ENCODE measurements around the gene BTBD16. TPM values are rescaled to one million over a fixed set of nuclear protein-coding genes. Genes with fewer than 3 reads are reported as not detected.

Gene BTBD16
- total RNA-seq, 5 donors from 2014 or later (not counting 1 experiment from before 2014, with no cell fraction given): not detected

- H3K9me3 Mint-ChIP-seq: no peaks in the 10 kb centered on the region
- no peaks in the 10 kb centered on the region for H3K4me1 Mint-ChIP-seq
- Histone ChIP-seq H3K9me3 (no peaks in the 10 kb centered on the region), H3K27ac (ENCODE audit: low read length) (no peak overlapping the region), H3K36me3 (ENCODE audit: control insufficient read depth in 2 of 2, extremely low read depth in 1 of 2, insufficient read depth in 1 of 2, low read length in 1 of 2) (no peaks in the 10 kb centered on the region), H3K4me3 (ENCODE audit: control insufficient read depth in 1 of 2, extremely low read depth in 1 of 2, low read length in 1 of 2) (no peak overlapping the region), H3K4me1 (ENCODE audit: control insufficient read depth in 1 of 2, extremely low read depth in 1 of 2, insufficient read depth in 2 of 2, low read length in 2 of 2) (no peaks in the 10 kb centered on the region), H3K27me3 (replicated peaks in 1 of 2; ENCODE audit: control insufficient read depth in 2 of 2, extremely low read depth in 1 of 2, insufficient read depth in 2 of 2, low read length in 1 of 2) (peaks cover 0 to 7% of the 10 kb centered on the region in 2 experiments)
- H3K36me3 Mint-ChIP-seq: no peaks in the 10 kb centered on the region
- H3K27me3 Mint-ChIP-seq: no peaks in the 10 kb centered on the region
- ChIA-PET POLR2A (no interaction called here), CTCF (no interaction called here)
- no peak overlapping the region for H3K4me3 Mint-ChIP-seq
- DNase-seq: no peak
- 84% methylated on average over 8 of the region's 10 CpGs for WGBS (ENCODE audit: insufficient coverage)
- H3K27ac Mint-ChIP-seq: no peak overlapping the region
- ATAC-seq (replicated peaks in 1 of 4): no peak
Observed at GRCh38 chr10:122239578-122240257, 31.4 kb upstream of the BTBD16 start.

DNA sequence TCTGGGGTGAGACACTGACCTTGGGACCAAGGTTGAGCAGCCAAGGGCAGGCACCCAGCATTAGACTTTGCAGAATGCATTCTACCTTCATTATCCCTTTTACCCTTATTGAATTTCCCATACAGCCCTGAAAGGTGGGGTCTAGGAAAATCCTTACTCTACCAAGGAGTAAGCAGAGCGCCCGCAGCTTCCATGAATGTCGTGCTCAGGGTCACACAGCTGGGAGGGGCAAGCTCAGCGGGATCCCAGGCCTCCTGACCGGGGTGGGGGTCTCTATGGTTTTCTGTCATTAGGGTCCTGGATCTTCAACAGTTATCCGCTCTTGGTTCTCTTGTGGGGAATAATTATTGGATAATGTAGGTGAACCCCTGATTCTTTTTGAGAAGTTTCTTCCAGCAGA is 30.7 kb upstream of the BTBD16 start:
- ATAC-seq (replicated peaks in 1 of 4) (no peak), DNase-seq (no peak)
- WGBS (ENCODE audit: insufficient coverage): no CpG with 5 or more reads among the region's 6 CpGs
- ChIA-PET POLR2A (no interaction called here), CTCF (no interaction called here)
- Histone ChIP-seq H3K27ac (ENCODE audit: low read length) (no peak overlapping the region), H3K9me3 (no peaks in the 10 kb centered on the region), H3K36me3 (ENCODE audit: control insufficient read depth in 2 of 2, extremely low read depth in 1 of 2, insufficient read depth in 1 of 2, low read length in 1 of 2) (no peaks in the 10 kb centered on the region), H3K4me1 (ENCODE audit: control insufficient read depth in 1 of 2, extremely low read depth in 1 of 2, insufficient read depth in 2 of 2, low read length in 2 of 2) (no peaks in the 10 kb centered on the region), H3K27me3 (replicated peaks in 1 of 2; ENCODE audit: control insufficient read depth in 2 of 2, extremely low read depth in 1 of 2, insufficient read depth in 2 of 2, low read length in 1 of 2) (peaks cover 0 to 7% of the 10 kb centered on the region in 2 experiments), H3K4me3 (ENCODE audit: control insufficient read depth in 1 of 2, extremely low read depth in 1 of 2, low read length in 1 of 2) (no peak overlapping the region)
- Mint-ChIP-seq H3K36me3 (no peaks in the 10 kb centered on the region), H3K4me3 (no peak overlapping the region), H3K27ac (no peak overlapping the region), H3K27me3 (no peaks in the 10 kb centered on the region), H3K9me3 (no peaks in the 10 kb centered on the region), H3K4me1 (no peaks in the 10 kb centered on the region)

- H3K27me3 ChIP-seq (replicated peaks in 1 of 2; ENCODE audit: control insufficient read depth in 2 of 2, extremely low read depth in 1 of 2, insufficient read depth in 2 of 2, low read length in 1 of 2): peaks cover 0 to 7% of the 10 kb centered on the region in 2 experiments
- Mint-ChIP-seq H3K4me3 (no peak overlapping the region), H3K4me1 (no peaks in the 10 kb centered on the region), H3K27me3 (peaks cover 0 to 7% of the 10 kb centered on the region in 2 donors), H3K27ac (no peak overlapping the region), H3K9me3 (no peaks in the 10 kb centered on the region), H3K36me3 (no peaks in the 10 kb centered on the region)
- 81% methylated on average over 6 of the region's 8 CpGs for WGBS (ENCODE audit: insufficient coverage)
- ChIA-PET CTCF (no interaction called here), POLR2A (no interaction called here)
- no peaks in the 10 kb centered on the region for H3K4me1 ChIP-seq (ENCODE audit: control insufficient read depth in 1 of 2, extremely low read depth in 1 of 2, insufficient read depth in 2 of 2, low read length in 2 of 2)
- no peak overlapping the region for H3K27ac ChIP-seq (ENCODE audit: low read length)
- no peaks in the 10 kb centered on the region for H3K9me3 ChIP-seq
- H3K36me3 ChIP-seq (ENCODE audit: control insufficient read depth in 2 of 2, extremely low read depth in 1 of 2, insufficient read depth in 1 of 2, low read length in 1 of 2): no peaks in the 10 kb centered on the region
- ATAC-seq (replicated peaks in 1 of 4) (no peak), DNase-seq (no peak)
- H3K4me3 ChIP-seq (ENCODE audit: control insufficient read depth in 1 of 2, extremely low read depth in 1 of 2, low read length in 1 of 2): no peak overlapping the region
Observed at GRCh38 chr10:122241836-122242235, 29.3 kb upstream of the BTBD16 start.

DNA sequence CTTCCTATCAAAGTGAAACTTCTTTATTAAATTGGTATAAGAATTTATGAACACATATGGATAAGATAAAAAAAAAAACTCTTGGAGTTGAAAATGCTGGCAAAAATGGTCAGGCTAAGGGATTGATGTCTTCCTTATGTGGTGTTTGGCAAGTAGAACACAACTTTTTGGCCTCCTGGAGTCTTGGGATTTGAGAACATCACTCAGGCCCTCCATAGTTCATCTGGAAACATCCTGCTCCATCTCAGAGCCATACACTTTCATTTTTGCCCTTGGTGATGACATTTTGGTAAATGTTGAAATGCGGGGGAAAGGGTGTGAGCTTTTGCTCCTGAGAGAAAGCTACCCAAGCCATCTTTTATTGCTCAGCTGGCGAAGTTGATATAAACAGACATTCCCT is 27.5 kb upstream of the BTBD16 start:
- Mint-ChIP-seq H3K27ac (no peak overlapping the region), H3K9me3 (no peaks in the 10 kb centered on the region), H3K4me1 (no peaks in the 10 kb centered on the region), H3K36me3 (no peaks in the 10 kb centered on the region), H3K27me3 (peaks cover 4 to 14% of the 10 kb centered on the region in 2 donors), H3K4me3 (no peak overlapping the region)
- Histone ChIP-seq H3K27ac (ENCODE audit: low read length) (no peak overlapping the region), H3K4me1 (ENCODE audit: control insufficient read depth in 1 of 2, extremely low read depth in 1 of 2, insufficient read depth in 2 of 2, low read length in 2 of 2) (no peaks in the 10 kb centered on the region), H3K36me3 (ENCODE audit: control insufficient read depth in 2 of 2, extremely low read depth in 1 of 2, insufficient read depth in 1 of 2, low read length in 1 of 2) (no peaks in the 10 kb centered on the region), H3K4me3 (ENCODE audit: control insufficient read depth in 1 of 2, extremely low read depth in 1 of 2, low read length in 1 of 2) (no peak overlapping the region), H3K27me3 (replicated peaks in 1 of 2; ENCODE audit: control insufficient read depth in 2 of 2, extremely low read depth in 1 of 2, insufficient read depth in 2 of 2, low read length in 1 of 2) (peaks cover 0 to 12% of the 10 kb centered on the region in 2 experiments), H3K9me3 (no peaks in the 10 kb centered on the region)
- DNase-seq: no peak
- CTCF ChIA-PET: no interaction called here
- POLR2A ChIA-PET: no interaction called here
- no CpG with 5 or more reads among the region's 2 CpGs for WGBS (ENCODE audit: insufficient coverage)
- no peak for ATAC-seq (replicated peaks in 1 of 4)

DNA sequence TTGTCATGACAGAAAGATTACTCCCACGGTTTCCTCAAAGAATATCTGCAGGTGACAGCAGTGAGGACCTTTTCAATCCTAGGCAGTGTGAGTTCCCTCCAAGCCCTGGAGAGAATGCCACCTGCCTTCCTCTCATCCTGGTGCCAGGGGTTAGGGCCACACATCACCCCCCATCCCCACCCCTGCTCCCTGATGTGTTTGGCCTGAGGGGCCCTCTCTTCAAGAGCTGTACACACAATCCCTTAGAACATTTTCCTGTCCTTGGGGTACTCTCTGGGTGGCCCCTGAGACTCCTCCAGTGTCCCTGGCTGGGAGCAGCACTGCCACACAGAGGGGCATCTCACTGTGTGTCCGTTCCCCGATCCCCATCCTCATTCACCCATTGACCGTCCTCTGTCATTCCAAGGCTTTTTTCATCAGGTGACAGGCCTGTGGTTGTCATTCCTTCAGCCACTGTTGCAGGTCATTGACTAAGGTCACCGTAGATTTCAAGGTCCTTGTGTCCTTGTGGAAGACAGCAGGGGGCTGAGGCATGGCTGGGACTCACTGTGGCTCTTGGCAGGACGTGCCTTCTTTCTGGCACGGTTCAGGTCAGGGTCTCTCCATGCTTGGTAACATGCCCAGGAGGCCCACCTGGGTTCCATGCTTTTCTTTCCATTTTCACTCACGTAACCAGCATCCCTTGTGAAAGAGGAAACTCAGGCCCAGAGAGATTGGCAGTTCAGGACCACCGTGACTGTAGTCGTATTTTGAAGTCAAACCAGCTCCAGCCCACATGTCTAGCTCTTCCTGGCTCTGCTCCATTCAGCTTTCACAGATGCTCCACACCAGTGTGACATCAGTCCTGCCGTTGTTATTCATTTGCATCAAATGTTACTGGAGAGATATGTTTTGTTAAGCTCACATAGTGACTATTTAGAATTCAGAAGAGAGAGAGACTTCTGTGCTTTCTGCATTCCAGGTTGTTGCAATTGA is 26.8 kb upstream of the BTBD16 start:
- H3K4me1 Mint-ChIP-seq: no peaks in the 10 kb centered on the region
- H3K4me3 Mint-ChIP-seq: no peak overlapping the region
- H3K4me3 ChIP-seq (ENCODE audit: control insufficient read depth in 1 of 2, extremely low read depth in 1 of 2, low read length in 1 of 2): no peak overlapping the region
- H3K27ac Mint-ChIP-seq: no peak overlapping the region
- ChIA-PET POLR2A (no interaction called here), CTCF (no interaction called here)
- ATAC-seq (replicated peaks in 1 of 4) (no peak), DNase-seq (no peak)
- H3K27me3 ChIP-seq (replicated peaks in 1 of 2; ENCODE audit: control insufficient read depth in 2 of 2, extremely low read depth in 1 of 2, insufficient read depth in 2 of 2, low read length in 1 of 2): peaks cover 0 to 18% of the 10 kb centered on the region in 2 experiments
- H3K36me3 Mint-ChIP-seq: no peaks in the 10 kb centered on the region
- H3K27ac ChIP-seq (ENCODE audit: low read length): no peak overlapping the region
- H3K27me3 Mint-ChIP-seq: peaks cover 4 to 18% of the 10 kb centered on the region in 2 donors
- 80% methylated on average over 9 of the region's 11 CpGs for WGBS (ENCODE audit: insufficient coverage)
- H3K36me3 ChIP-seq (ENCODE audit: control insufficient read depth in 2 of 2, extremely low read depth in 1 of 2, insufficient read depth in 1 of 2, low read length in 1 of 2): no peaks in the 10 kb centered on the region
- no peaks in the 10 kb centered on the region for H3K9me3 Mint-ChIP-seq
- H3K4me1 ChIP-seq (ENCODE audit: control insufficient read depth in 1 of 2, extremely low read depth in 1 of 2, insufficient read depth in 2 of 2, low read length in 2 of 2): no peaks in the 10 kb centered on the region
- H3K9me3 ChIP-seq: no peaks in the 10 kb centered on the region

DNA sequence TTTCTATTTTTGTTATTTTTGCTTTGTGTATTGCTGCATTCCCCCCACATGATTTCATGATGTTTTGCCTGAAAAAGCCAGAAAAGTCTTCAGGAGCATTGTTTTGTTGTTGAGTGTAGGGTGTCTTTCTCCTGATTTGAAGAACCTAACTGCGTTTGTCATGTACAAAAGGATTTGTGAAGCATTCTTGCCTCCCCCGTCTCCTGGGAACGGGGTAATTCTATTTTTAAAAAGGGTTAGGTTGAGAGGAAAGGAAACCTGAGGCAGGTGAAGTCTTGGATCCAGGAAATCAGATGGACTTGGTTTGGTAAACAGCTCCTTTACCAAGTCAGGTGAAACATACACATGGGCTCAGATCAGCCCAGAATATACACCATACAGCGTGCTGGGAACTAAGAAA is 26.0 kb upstream of the BTBD16 start:
- DNase-seq (no peak), ATAC-seq (replicated peaks in 1 of 4) (no peak)
- Mint-ChIP-seq H3K36me3 (no peaks in the 10 kb centered on the region), H3K27me3 (peaks cover 4 to 18% of the 10 kb centered on the region in 2 donors), H3K9me3 (no peaks in the 10 kb centered on the region), H3K27ac (peak overlapping the region in 1 of 2 donors; percentile 6), H3K4me3 (no peak overlapping the region), H3K4me1 (no peaks in the 10 kb centered on the region)
- ChIA-PET CTCF (no interaction called here), POLR2A (no interaction called here)
- Histone ChIP-seq H3K27me3 (replicated peaks in 1 of 2; ENCODE audit: control insufficient read depth in 2 of 2, extremely low read depth in 1 of 2, insufficient read depth in 2 of 2, low read length in 1 of 2) (peaks cover 0 to 16% of the 10 kb centered on the region in 2 experiments), H3K4me3 (ENCODE audit: control insufficient read depth in 1 of 2, extremely low read depth in 1 of 2, low read length in 1 of 2) (no peak overlapping the region), H3K9me3 (no peaks in the 10 kb centered on the region), H3K36me3 (ENCODE audit: control insufficient read depth in 2 of 2, extremely low read depth in 1 of 2, insufficient read depth in 1 of 2, low read length in 1 of 2) (no peaks in the 10 kb centered on the region), H3K27ac (ENCODE audit: low read length) (no peak overlapping the region), H3K4me1 (ENCODE audit: control insufficient read depth in 1 of 2, extremely low read depth in 1 of 2, insufficient read depth in 2 of 2, low read length in 2 of 2) (no peaks in the 10 kb centered on the region)
- WGBS (ENCODE audit: insufficient coverage): 100% methylated on average over 1 of the region's 4 CpGs

Data from T-cell (primary cell).